Prostate gland (tissue), 2 donors: Measurements from ENCODE around the gene NPY.

Experiments used
- POLR2A ChIP-seq: fragments of 450-650 bp; IDR thresholded peaks from one replicate; pipeline ENCODE4 v1.6.1; 2016; ENCODE audit warnings: antibody characterized with exemption, mild to moderate bottlenecking
- POLR2AphosphoS5 ChIP-seq: sonication (generic); formaldehyde crosslinking; IDR thresholded peaks from one replicate; pipeline ENCODE4 v1.6.1; 2017; ENCODE audit warnings: antibody characterized with exemption
- TF ChIP-seq, protein P1 (sequence below), 4 experiments: fragments of 200-600 bp in 2 of 4; fragments of 450-650 bp in 2 of 4; sonication (generic) in 2 of 4; IDR thresholded peaks; 1 replicate in 3 of 4; 2 replicates in 1 of 4; pipeline ENCODE4 v1.5.1; 2016 to 2019; ENCODE audit warnings: antibody characterized with exemption in 4 of 4, mild to moderate bottlenecking in 2 of 4, moderate library complexity in 2 of 4

GRCh38 chr7:24297362-24297761 lies 13.4 kb downstream of the NPY start:
- TF ChIP-seq POLR2A (no peak), POLR2AphosphoS5 (no peak)
- TF ChIP-seq, protein P1, sequence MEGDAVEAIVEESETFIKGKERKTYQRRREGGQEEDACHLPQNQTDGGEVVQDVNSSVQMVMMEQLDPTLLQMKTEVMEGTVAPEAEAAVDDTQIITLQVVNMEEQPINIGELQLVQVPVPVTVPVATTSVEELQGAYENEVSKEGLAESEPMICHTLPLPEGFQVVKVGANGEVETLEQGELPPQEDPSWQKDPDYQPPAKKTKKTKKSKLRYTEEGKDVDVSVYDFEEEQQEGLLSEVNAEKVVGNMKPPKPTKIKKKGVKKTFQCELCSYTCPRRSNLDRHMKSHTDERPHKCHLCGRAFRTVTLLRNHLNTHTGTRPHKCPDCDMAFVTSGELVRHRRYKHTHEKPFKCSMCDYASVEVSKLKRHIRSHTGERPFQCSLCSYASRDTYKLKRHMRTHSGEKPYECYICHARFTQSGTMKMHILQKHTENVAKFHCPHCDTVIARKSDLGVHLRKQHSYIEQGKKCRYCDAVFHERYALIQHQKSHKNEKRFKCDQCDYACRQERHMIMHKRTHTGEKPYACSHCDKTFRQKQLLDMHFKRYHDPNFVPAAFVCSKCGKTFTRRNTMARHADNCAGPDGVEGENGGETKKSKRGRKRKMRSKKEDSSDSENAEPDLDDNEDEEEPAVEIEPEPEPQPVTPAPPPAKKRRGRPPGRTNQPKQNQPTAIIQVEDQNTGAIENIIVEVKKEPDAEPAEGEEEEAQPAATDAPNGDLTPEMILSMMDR (IDR thresholded peaks at IDR 0.05): no peak
